Small intestine (tissue), 7 donors: ENCODE results near the gene PHEX. TPM values are rescaled to one million over a fixed set of nuclear protein-coding genes. Genes with fewer than 3 reads are reported as not detected.
A peak's percentile ranks its signal among the peaks of the same experiment; 100 is the strongest.

ENCODE experiments used
- DNase-seq, 2 donors: peaks; one replicate each; pipeline versions ENCODE4 v3.0.0 to v3.0.0-alpha.2; 2013
- FAIRE-seq: peaks from 2 replicates; lab custom pipeline; 2012; peaks lifted over from hg19 to GRCh38; lab: Jason Lieb, UNC
- H3K27ac ChIP-seq, 3 donors: one replicate each; pipeline ENCODE4 v1.5.1; 2013; ENCODE audit warnings: low read length in 2 of 3, mild to moderate bottlenecking in 2 of 3, control low read depth in 1 of 3, inconsistent platforms in 1 of 3, low read depth in 1 of 3, moderate library complexity in 1 of 3
- H3K27me3 ChIP-seq, 3 donors: one replicate each; pipeline ENCODE4 v1.6.1; 2013; ENCODE audit warnings: low read length in 3 of 3, inconsistent platforms in 1 of 3; ENCODE audit not compliant: control insufficient read depth in 3 of 3, insufficient read depth in 3 of 3
- H3K36me3 ChIP-seq, 3 donors: one replicate each; pipeline ENCODE4 v1.6.1; 2013; ENCODE audit warnings: low read length in 3 of 3, inconsistent platforms in 1 of 3, low read depth in 1 of 3, mild to moderate bottlenecking in 1 of 3, moderate library complexity in 1 of 3; ENCODE audit not compliant: control insufficient read depth in 3 of 3, insufficient read depth in 2 of 3
- H3K4me1 ChIP-seq, 3 donors: one replicate each; pipeline ENCODE4 v1.6.1; 2013; ENCODE audit warnings: low read length in 2 of 3, inconsistent platforms in 1 of 3, low read depth in 1 of 3, mild to moderate bottlenecking in 1 of 3, moderate library complexity in 1 of 3; ENCODE audit not compliant: control insufficient read depth in 3 of 3, insufficient read depth in 2 of 3
- H3K4me3 ChIP-seq, 3 donors: one replicate each; pipeline ENCODE4 v1.5.1; 2013; ENCODE audit warnings: low read length in 3 of 3, control low read depth in 1 of 3, inconsistent platforms in 1 of 3, low read depth in 1 of 3, mild to moderate bottlenecking in 1 of 3, moderate library complexity in 1 of 3
- H3K9me3 ChIP-seq, 2 donors: one replicate each; pipeline ENCODE4 v1.6.1; 2013; ENCODE audit warnings: low read depth in 1 of 2, low read length in 1 of 2; ENCODE audit not compliant: control insufficient read depth in 2 of 2, insufficient read depth in 1 of 2
- WGBS, 3 donors: extraction: QIAGEN DNeasy Blood & Tissue Kit; methylation state at CpG; one replicate each; pipeline ENCODE4 v1.1.7; 2013; 5-methylcytosine and 5-hydroxymethylcytosine counted together
- polyA plus RNA-seq, 4 donors: library from polyadenylated mRNA; stranded (reverse) in 3 of 4; unstranded in 1 of 4; fragments of 200-250 nt in 3 of 4; fragments of 120-200 nt in 1 of 4; gene quantifications; one replicate each; pipeline versions ENCODE4 v1.2.1 to v1.2.3, GENCODE V29; 2013
- donor health status: healthy with polysubstance abuse.
- donor health status: control.
- donor health status: control.
- donor health status: Bipolar disorder and iron deficiency.
- donor health status: healthy.

Gene PHEX
- polyA plus RNA-seq, 4 donors = 0.31 to 0.67 (median 0.47) TPM

DNA sequence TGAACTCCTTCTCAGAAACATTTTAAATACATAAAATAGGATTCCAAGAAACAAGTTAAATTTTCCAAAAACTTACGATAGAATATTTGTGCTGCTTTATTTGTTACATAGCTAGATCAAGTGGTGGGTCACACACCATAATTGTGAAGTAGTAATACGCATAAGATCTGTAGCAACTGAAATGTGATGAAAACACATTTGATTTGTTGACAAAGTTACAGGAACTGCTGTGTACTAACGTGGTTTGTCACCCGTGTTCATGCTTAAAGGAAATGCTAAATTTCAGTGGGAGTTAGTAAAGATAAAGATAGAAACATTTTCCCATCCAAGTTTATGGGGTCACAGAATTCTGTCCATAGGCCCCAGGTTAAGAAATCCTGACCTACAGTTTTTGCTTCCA is 34.1 kb upstream of the PHEX start:
- Histone ChIP-seq H3K9me3 (no peaks in the 10 kb centered on the region), H3K4me1 (no peaks in the 10 kb centered on the region), H3K27me3 (no peaks in the 10 kb centered on the region), H3K27ac (no peak overlapping the region), H3K4me3 (no peak overlapping the region), H3K36me3 (peaks cover 0 to 4% (median 2%) of the 10 kb centered on the region in 3 donors)
- WGBS, 3 donors = 39 to 53% (median 51%) methylated on average over 4 of the region's 4 CpGs
- DNase-seq (no peak), FAIRE-seq (no peak)

DNA sequence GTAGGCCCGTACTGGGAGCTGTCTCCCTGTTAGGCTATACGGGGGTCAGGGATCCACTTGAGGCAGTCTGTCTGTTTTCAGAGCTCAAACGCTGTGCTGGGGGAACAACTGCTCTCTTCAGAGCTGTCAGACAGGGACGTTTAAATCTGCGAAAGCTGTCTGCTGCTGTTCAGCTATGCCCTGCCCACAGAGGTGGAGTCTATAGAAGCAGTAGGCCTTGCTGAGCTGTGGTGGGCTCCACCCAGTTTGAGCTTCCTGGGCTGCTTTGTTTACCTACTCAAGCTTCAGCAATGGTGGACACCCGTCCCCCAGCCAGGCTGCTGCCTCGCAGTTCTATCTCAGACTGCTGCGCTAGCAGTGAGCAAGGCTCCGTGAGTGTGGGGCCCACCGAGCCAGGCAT is 27.3 kb upstream of the PHEX start:
- no peak for DNase-seq
- WGBS, 3 donors = 86 to 92% (median 87%) methylated on average over 10 of the region's 10 CpGs
- Histone ChIP-seq H3K4me1 (no peaks in the 10 kb centered on the region), H3K4me3 (no peak overlapping the region), H3K9me3 (no peaks in the 10 kb centered on the region), H3K27ac (no peak overlapping the region), H3K27me3 (no peaks in the 10 kb centered on the region), H3K36me3 (peaks cover 0 to 8% (median 0%) of the 10 kb centered on the region in 3 donors)
- FAIRE-seq = no peak

DNA sequence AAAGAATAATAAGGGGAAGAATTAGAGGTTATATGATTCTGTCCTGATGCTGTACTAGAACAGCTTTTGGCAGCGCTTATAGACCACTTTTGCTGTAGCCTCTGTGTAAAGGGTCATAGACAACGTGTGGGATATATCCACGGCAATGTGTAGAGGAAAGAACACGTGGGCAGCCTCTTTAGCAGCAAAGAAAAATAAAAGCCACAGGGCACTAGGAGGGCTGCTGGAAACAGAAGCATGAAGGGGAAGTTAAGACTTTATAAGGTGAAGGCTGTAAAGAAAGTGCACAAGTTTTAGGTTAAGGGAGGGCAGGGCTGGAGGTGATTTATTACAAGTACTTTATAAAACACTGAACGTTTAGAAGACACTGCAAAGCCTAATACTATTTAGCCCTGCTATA is 20.1 kb upstream of the PHEX start:
- H3K4me1 ChIP-seq = no peaks in the 10 kb centered on the region
- no peaks in the 10 kb centered on the region for H3K9me3 ChIP-seq
- H3K4me3 ChIP-seq = no peak overlapping the region
- H3K36me3 ChIP-seq = peaks cover 0 to 2% (median 0%) of the 10 kb centered on the region in 3 donors
- no peaks in the 10 kb centered on the region for H3K27me3 ChIP-seq
- DNase-seq (no peak), FAIRE-seq (no peak)
- WGBS, 3 donors = 48 to 68% (median 56%) methylated on average over 5 of the region's 5 CpGs
- no peak overlapping the region for H3K27ac ChIP-seq

DNA sequence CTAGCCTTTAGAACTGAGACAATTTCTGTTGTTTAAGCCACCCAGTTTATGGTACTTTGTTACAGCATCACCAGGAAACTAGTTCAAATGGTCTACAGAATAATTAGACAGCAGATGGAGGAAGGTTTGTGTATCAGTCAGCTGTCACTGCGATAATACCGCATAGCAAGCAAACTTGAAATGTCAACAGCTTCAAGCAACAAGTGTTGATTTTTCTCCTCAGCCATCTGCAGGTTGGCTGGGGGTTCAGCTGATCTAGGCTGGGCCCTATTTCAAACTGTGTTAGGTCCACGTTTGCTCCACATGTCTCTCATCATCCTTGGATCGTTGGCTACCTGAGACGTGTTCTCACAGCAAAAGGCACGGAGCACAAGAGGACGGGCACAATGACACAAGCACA is 19.2 kb upstream of the PHEX start:
- no peaks in the 10 kb centered on the region for H3K27me3 ChIP-seq
- no peaks in the 10 kb centered on the region for H3K9me3 ChIP-seq
- no peak overlapping the region for H3K4me3 ChIP-seq
- FAIRE-seq = no peak
- DNase-seq = no peak
- H3K27ac ChIP-seq = no peak overlapping the region
- H3K4me1 ChIP-seq = no peaks in the 10 kb centered on the region
- WGBS, 3 donors = 82 to 92% (median 85%) methylated on average over 7 of the region's 7 CpGs
- peaks cover 0 to 2% (median 0%) of the 10 kb centered on the region in 3 donors for H3K36me3 ChIP-seq

DNA sequence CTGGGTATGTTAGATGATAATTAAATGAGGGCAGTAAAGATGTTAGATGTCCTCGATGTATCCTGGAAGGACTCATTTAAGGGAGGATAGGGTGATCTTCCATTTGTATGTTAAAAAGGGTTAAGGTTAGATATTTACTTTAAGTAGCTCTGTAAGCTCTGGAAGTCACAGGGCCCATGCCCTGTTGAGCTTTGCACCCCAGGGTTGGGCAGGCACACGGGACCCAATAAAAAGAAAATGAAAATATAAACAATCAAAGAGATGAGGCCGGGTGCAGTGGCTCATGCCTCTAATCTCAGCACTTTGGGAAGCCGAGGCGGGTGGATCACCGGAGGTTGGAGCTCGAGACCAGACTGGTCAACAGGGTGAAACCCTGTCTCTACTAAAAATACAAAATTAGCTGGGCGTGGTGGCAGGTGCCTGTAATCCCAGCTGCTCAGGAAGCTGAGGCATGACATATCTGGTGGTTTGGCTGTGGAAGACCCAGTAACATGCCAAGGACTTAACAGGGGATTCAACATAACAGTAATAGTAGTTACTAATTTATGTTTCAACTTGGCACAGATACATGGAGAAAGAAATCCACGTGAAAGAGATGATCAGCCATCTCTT is 16.9 kb upstream of the PHEX start:
- no peak overlapping the region for H3K4me3 ChIP-seq
- H3K27me3 ChIP-seq = no peaks in the 10 kb centered on the region
- H3K36me3 ChIP-seq = no peaks in the 10 kb centered on the region
- DNase-seq = peak; percentile 61 to 68
- no peak overlapping the region for H3K27ac ChIP-seq
- 18 to 60% (median 46%) methylated on average over 9 of the region's 9 CpGs for WGBS, 3 donors
- no peaks in the 10 kb centered on the region for H3K9me3 ChIP-seq
- no peak for FAIRE-seq
- H3K4me1 ChIP-seq = no peaks in the 10 kb centered on the region

DNA sequence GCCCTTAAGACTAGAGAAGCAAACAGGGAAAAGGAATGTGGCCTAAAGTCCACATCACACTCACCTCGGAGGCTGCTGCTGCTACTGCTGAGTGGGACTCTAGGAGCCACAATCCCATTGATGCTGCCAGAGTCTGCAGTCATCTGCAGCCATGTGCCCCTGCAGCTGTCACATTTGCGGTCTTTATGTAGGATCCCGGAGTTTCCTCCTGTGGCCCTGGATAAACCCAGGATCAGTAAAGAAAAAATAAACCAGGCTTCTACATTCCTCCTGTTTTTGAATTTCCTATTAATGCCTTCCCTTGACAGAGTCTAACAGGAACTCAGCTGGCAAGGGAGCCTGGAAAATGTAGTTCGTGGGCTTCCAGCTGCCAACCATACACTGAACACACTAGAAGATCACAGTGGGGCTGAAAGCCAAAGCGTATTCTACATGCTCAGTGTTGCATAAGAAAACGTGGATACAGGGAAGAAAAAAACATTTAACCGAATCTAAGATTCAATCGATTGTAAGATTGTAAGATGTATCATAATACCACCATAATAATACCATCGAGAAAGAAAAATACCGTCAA is 10.3 kb upstream of the PHEX start:
- 69 to 82% (median 80%) methylated on average over 10 of the region's 10 CpGs for WGBS, 3 donors
- no peak for DNase-seq
- H3K27me3 ChIP-seq = no peaks in the 10 kb centered on the region
- no peak overlapping the region for H3K4me3 ChIP-seq
- peaks cover 0 to 5% of the 10 kb centered on the region in 2 donors for H3K9me3 ChIP-seq
- no peak for FAIRE-seq
- peaks cover 0 to 4% (median 0%) of the 10 kb centered on the region in 3 donors for H3K4me1 ChIP-seq
- no peaks in the 10 kb centered on the region for H3K36me3 ChIP-seq
- H3K27ac ChIP-seq = no peak overlapping the region

DNA sequence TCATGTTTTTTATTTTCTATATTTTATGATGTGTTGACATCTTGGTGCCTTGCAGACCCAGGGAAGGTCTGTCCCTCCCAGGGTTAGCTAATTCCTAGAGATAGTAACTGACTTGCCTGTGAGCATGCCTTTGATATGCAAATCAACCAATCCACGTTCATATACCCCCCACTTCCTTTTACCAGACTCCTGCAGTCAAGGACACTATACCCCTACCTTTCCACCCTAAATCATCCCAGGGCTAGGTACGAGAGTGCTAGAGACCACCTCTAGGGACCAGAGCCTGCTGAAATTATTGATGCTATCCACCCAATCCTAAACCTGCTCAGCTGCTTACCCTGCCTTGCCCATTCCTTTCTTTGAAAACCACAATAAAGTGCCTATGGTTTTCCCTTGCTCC is 7.5 kb upstream of the PHEX start:
- H3K4me3 ChIP-seq = no peak overlapping the region
- H3K9me3 ChIP-seq = peaks cover 0 to 5% of the 10 kb centered on the region in 2 donors
- 44 to 51% (median 51%) methylated on average over 2 of the region's 2 CpGs for WGBS, 3 donors
- no peak for FAIRE-seq
- H3K36me3 ChIP-seq = no peaks in the 10 kb centered on the region
- DNase-seq = no peak
- H3K27ac ChIP-seq = no peak overlapping the region
- no peaks in the 10 kb centered on the region for H3K27me3 ChIP-seq
- peaks cover 0 to 4% (median 0%) of the 10 kb centered on the region in 3 donors for H3K4me1 ChIP-seq

DNA sequence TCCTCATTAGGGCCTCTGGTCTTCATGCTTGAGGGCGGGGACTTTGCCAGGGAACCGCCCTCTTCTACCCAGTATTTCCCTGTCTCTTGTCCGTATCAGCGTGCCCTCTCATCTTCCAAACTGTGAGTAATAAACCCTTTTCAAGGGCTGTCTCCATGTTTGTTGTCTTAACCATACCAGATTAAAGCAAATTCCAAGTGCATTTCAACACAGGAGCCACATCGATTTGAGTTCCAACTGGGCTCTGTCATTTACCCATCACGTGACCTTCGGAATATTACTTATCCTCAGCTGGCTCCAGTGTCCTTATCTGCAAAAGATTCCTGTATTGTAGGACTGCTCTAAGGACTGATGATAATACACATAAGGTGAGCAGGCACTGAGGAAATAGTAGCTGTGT is 6.4 kb upstream of the PHEX start:
- FAIRE-seq = no peak
- Histone ChIP-seq H3K27ac (no peak overlapping the region), H3K4me1 (peaks cover 0 to 4% (median 0%) of the 10 kb centered on the region in 3 donors), H3K4me3 (no peak overlapping the region), H3K27me3 (no peaks in the 10 kb centered on the region), H3K36me3 (no peaks in the 10 kb centered on the region), H3K9me3 (peaks cover 0 to 5% of the 10 kb centered on the region in 2 donors)
- peak; percentile 57 for DNase-seq
- 26 to 67% (median 64%) methylated on average over 5 to 7 of the region's 7 CpGs for WGBS, 3 donors
